Keratinocyte (primary cell): ENCODE results near the gene TENM4.

Experiments used
- CTCF ChIP-seq, 3 experiments: IDR thresholded peaks in 1 of 3; conservative IDR thresholded peaks in 1 of 3; optimal IDR thresholded peaks in 1 of 3; 2 replicates in 2 of 3; 3 replicates in 1 of 3; pipeline versions ENCODE3 to v1.5.1; 2011; ENCODE audit warnings: low read length in 3 of 3, mild to moderate bottlenecking in 3 of 3, moderate library complexity in 2 of 3, control low read depth in 1 of 3, inconsistent platforms in 1 of 3; ENCODE audit not compliant: insufficient read depth in 2 of 3; ENCODE audit errors: extremely low read depth in 1 of 3
- EZH2 ChIP-seq: IDR thresholded peaks from one replicate; pipeline ENCODE4 v1.6.1; 2012; ENCODE audit warnings: inconsistent platforms, mild to moderate bottlenecking, low read length, moderate library complexity

GRCh38 chr11:79273781-79274180 is 167.0 kb downstream of the TENM4 start:
- no peak for TF ChIP-seq CTCF (optimal IDR thresholded peaks at IDR 0.05 in 1 of 3, IDR thresholded peaks at IDR 0.05 in 1 of 3, conservative IDR thresholded peaks at IDR 0.05 in 1 of 3; ENCODE audit: extremely low read depth in 1 of 3, insufficient read depth in 2 of 3, low read length in 3 of 3)
- no peak for TF ChIP-seq EZH2
